HepG2 (cell line): ENCODE data around the gene DUS1L. TPM values are rescaled to one million over a fixed set of nuclear protein-coding genes. Genes with fewer than 3 reads are reported as not detected.

Experiments used
- ATAC-seq: fragments of 200-7000 bp; cut with Tn5 transposase; 3 replicates; pipeline ENCODE4 v1.9.1; 2020; ENCODE audit warnings: mild to moderate bottlenecking, moderate library complexity
- BruUV-seq: library from RNA; stranded (reverse); fragments of 400-500 nt; replicated peaks from 2 replicates; lab custom pipeline; 2021; lab: Mats Ljungman, UMichigan
- CTCF ChIA-PET: fragments of 300-600 bp; formaldehyde crosslinking; extraction: SDS; loops from one replicate; lab custom pipeline; 2021; ENCODE audit warnings: low total read pairs, inconsistent platforms, low intra/inter-chr PET ratio; lab: Yijun Ruan, JAX
- POLR2A ChIA-PET: fragments of 350-600 bp; sonication (Branson Sonifier 250); formaldehyde crosslinking; loops from one replicate; lab custom pipeline; 2020; ENCODE audit warnings: antibody characterized with exemption, inconsistent platforms; lab: Yijun Ruan, JAX
- DNase-seq: peaks from one replicate; pipeline ENCODE4 v3.0.0-alpha.2; 2015; ENCODE audit warnings: low spot score
- FAIRE-seq: peaks from 3 replicates; lab custom pipeline; 2011; peaks lifted over from hg19 to GRCh38; lab: Jason Lieb, UNC
- H2AFZ ChIP-seq: one replicate; pipeline ENCODE4 v1.6.1; 2011; ENCODE audit warnings: low read length, inconsistent platforms
- H3K27ac ChIP-seq: fragments of 300-600 bp; 3 replicates; pipeline ENCODE4 v1.8.0; 2011; ENCODE audit warnings: mixed run types, mild to moderate bottlenecking, mixed read lengths, low read length, inconsistent platforms; ENCODE audit not compliant: insufficient read depth; ENCODE audit errors: extremely low read length
- H3K27me3 ChIP-seq, 2 experiments: fragments of 200-600 bp in 1 of 2; 2 replicates in 1 of 2; 3 replicates in 1 of 2; pipeline versions ENCODE4 v1.6.0 to v1.8.0; 2011; ENCODE audit warnings: low read length in 2 of 2, mild to moderate bottlenecking in 2 of 2, moderate library complexity in 2 of 2, inconsistent platforms in 1 of 2; ENCODE audit not compliant: insufficient read depth in 2 of 2, control insufficient read depth in 1 of 2
- H3K36me3 ChIP-seq, 2 experiments: fragments of 200-600 bp in 1 of 2; replicated peaks in 1 of 2; 2 replicates in 1 of 2; 3 replicates in 1 of 2; pipeline versions ENCODE4 v1.5.1 to v1.8.0; 2011; ENCODE audit warnings: low read length in 2 of 2, inconsistent platforms in 1 of 2; ENCODE audit not compliant: insufficient read depth in 2 of 2, control insufficient read depth in 1 of 2
- H3K4me1 ChIP-seq: 2 replicates; pipeline ENCODE4 v1.5.1; 2012; ENCODE audit warnings: low read length, inconsistent platforms; ENCODE audit not compliant: insufficient read depth
- H3K4me2 ChIP-seq: 2 replicates; pipeline ENCODE4 v1.6.0; 2011; ENCODE audit warnings: low read depth, low read length, inconsistent platforms
- H3K4me3 ChIP-seq, 3 experiments: fragments of 200-600 bp in 1 of 3; sonication (generic), shearing (Covaris generic) in 1 of 3; replicated peaks in 1 of 3; 2 replicates each; pipeline ENCODE4 v1.5.1; 2011 to 2016; ENCODE audit warnings: low read length in 3 of 3, inconsistent platforms in 2 of 3, low read depth in 2 of 3, mild to moderate bottlenecking in 2 of 3, control low read depth in 1 of 3, mixed read lengths in 1 of 3; ENCODE audit not compliant: insufficient read depth in 1 of 3
- H3K79me2 ChIP-seq: one replicate; pipeline ENCODE4 v1.6.1; 2011; ENCODE audit warnings: low read length, inconsistent platforms; ENCODE audit not compliant: insufficient read depth
- H3K9ac ChIP-seq: 2 replicates; pipeline ENCODE4 v1.6.0; 2011; ENCODE audit warnings: mild to moderate bottlenecking, low read depth, low read length, inconsistent platforms; ENCODE audit not compliant: insufficient read depth
- H3K9me3 ChIP-seq: 2 replicates; pipeline ENCODE4 v1.5.1; 2012; ENCODE audit warnings: mild to moderate bottlenecking, low read length
- H4K20me1 ChIP-seq: 2 replicates; pipeline ENCODE4 v1.6.0; 2011; ENCODE audit warnings: inconsistent platforms, mild to moderate bottlenecking, low read length, moderate library complexity; ENCODE audit not compliant: insufficient read depth
- ARNT2 ChIP-seq: sonication (generic); formaldehyde crosslinking; IDR thresholded peaks from 2 replicates; pipeline ENCODE4 v1.8.0; 2022; ENCODE audit warnings: mild to moderate bottlenecking, low read depth, missing genetic modification reagents, moderate library complexity
- CBX5 ChIP-seq: sonication (generic); formaldehyde crosslinking; IDR thresholded peaks from 2 replicates; pipeline ENCODE4 v1.4.0; 2020; ENCODE audit warnings: missing genetic modification reagents, borderline replicate concordance
- CEBPB ChIP-seq: IDR thresholded peaks from 2 replicates; pipeline ENCODE4 v1.6.1; 2011; ENCODE audit warnings: low read depth, low read length, improper control_type of control experiment, borderline replicate concordance
- EED ChIP-seq: sonication (generic); formaldehyde crosslinking; IDR thresholded peaks from 2 replicates; pipeline ENCODE4 v1.5.0; 2020; ENCODE audit warnings: mild to moderate bottlenecking, missing genetic modification reagents
- IRF2 ChIP-seq: IDR thresholded peaks from 2 replicates; pipeline ENCODE4 v1.6.1; 2018; ENCODE audit warnings: missing genetic modification reagents, missing compliant biosample characterization
- MXD4 ChIP-seq: IDR thresholded peaks from 2 replicates; pipeline ENCODE4 v1.6.1; 2016; ENCODE audit warnings: mild to moderate bottlenecking, missing biosample characterization, missing genetic modification reagents
- ONECUT2 ChIP-seq: sonication (generic); formaldehyde crosslinking; IDR thresholded peaks from 2 replicates; pipeline ENCODE4 v1.4.0; 2020; ENCODE audit warnings: missing genetic modification reagents
- PHF8 ChIP-seq: sonication (generic); formaldehyde crosslinking; IDR thresholded peaks from 2 replicates; pipeline ENCODE4 v1.5.0; 2020; ENCODE audit warnings: missing genetic modification reagents
- SALL1 ChIP-seq: sonication (generic); formaldehyde crosslinking; IDR thresholded peaks from 2 replicates; pipeline ENCODE4 v1.8.0; 2022; ENCODE audit warnings: mild to moderate bottlenecking, missing genetic modification reagents
- SMAD1 ChIP-seq: sonication (generic); formaldehyde crosslinking; IDR thresholded peaks from 2 replicates; pipeline ENCODE4 v1.4.0; 2020; ENCODE audit warnings: missing genetic modification reagents, low read depth, mild to moderate bottlenecking, borderline replicate concordance
- ZEB1 ChIP-seq: IDR thresholded peaks from 2 replicates; pipeline ENCODE4 v1.6.1; 2012; ENCODE audit warnings: mild to moderate bottlenecking, low read depth, inconsistent platforms; ENCODE audit not compliant: insufficient replicate concordance
- ZFX ChIP-seq: sonication (generic); formaldehyde crosslinking; IDR thresholded peaks from 2 replicates; pipeline ENCODE4 v1.4.0; 2020; ENCODE audit warnings: mild to moderate bottlenecking, low read depth, missing genetic modification reagents, moderate library complexity
- ZNF224 ChIP-seq: sonication (generic); formaldehyde crosslinking; IDR thresholded peaks from 2 replicates; pipeline ENCODE4 v1.5.0; 2020; ENCODE audit warnings: mild to moderate bottlenecking, missing genetic modification reagents
- ZNF274 ChIP-seq: sonication (generic); formaldehyde crosslinking; IDR thresholded peaks from 2 replicates; pipeline ENCODE4 v1.5.1; 2020; ENCODE audit warnings: mild to moderate bottlenecking, missing genetic modification reagents
- ZNF281 ChIP-seq: sonication (generic); formaldehyde crosslinking; IDR thresholded peaks from 2 replicates; pipeline ENCODE4 v1.4.0; 2020; ENCODE audit warnings: missing genetic modification reagents, borderline replicate concordance
- ZNF326 ChIP-seq: sonication (generic); formaldehyde crosslinking; IDR thresholded peaks from 2 replicates; pipeline ENCODE4 v1.4.0; 2020; ENCODE audit warnings: missing genetic modification reagents, borderline replicate concordance
- ZNF333 ChIP-seq: sonication (generic); formaldehyde crosslinking; IDR thresholded peaks from 2 replicates; pipeline ENCODE4 v1.4.0; 2020; ENCODE audit warnings: mild to moderate bottlenecking, missing genetic modification reagents, borderline replicate concordance
- ZNF713 ChIP-seq: sonication (generic); formaldehyde crosslinking; IDR thresholded peaks from 2 replicates; pipeline ENCODE4 v1.4.0; 2020; ENCODE audit warnings: mild to moderate bottlenecking, missing genetic modification reagents
- ZNF747 ChIP-seq: sonication (generic); formaldehyde crosslinking; IDR thresholded peaks from 2 replicates; pipeline ENCODE4 v1.8.1; 2023; ENCODE audit warnings: missing genetic modification reagents, mild to moderate bottlenecking, borderline replicate concordance
- WGBS: methylation state at CpG from one replicate; pipeline ENCODE4 v1.1.6; 2017; ENCODE audit warnings: low lambda C conversion rate; 5-methylcytosine and 5-hydroxymethylcytosine counted together
- in situ Hi-C: cut with HindIII; loops from 2 replicates; pipeline ENCODE4 v1.10.0; 2017; ENCODE audit warnings: low pct_unique_long_range_greater_than_20kb; ENCODE audit not compliant: extremely low pct_ligation_motif_present
- intact Hi-C: fragments of 100-400 bp; cut with micrococcal nuclease; formaldehyde crosslinking; loops from one replicate; pipeline ENCODE4 v1.10.0; 2022; ENCODE audit not compliant: unreplicated experiment
- polyA plus RNA-seq, 8 experiments: library from polyadenylated mRNA; depleted of rRNA in 3 of 8; stranded (reverse) in 7 of 8; unstranded in 1 of 8; fragments of >200 nt; fragmentation: Illumina TruSeq in 4 of 8; extraction: Trizol in 4 of 8; gene quantifications; 2 replicates each; pipeline versions ENCODE4 v1.2.1 to v1.2.3, GENCODE V29; 2011 to 2016; ENCODE audit warnings: low read depth in 4 of 8, missing spikeins in 1 of 8, mixed read lengths in 1 of 8; ENCODE audit not compliant: insufficient read depth in 1 of 8
- total RNA-seq, 5 experiments: library from RNA; depleted of rRNA; stranded (reverse); fragments of >200 nt; fragmentation: Illumina TruSeq; extraction: Trizol; gene quantifications; 2 replicates each; pipeline ENCODE4 v1.2.3, GENCODE V29; 2016; ENCODE audit warnings: low read depth in 1 of 5

DUS1L gene
- total and polyA plus RNA-seq, 2 of the 13 experiments (the other 11 are each of a cell fraction or from before 2014, with no cell fraction given), result 81.0 to 109 TPM

- TF ChIP-seq IRF2 (no peak; the same call in 1 of the 2 replicates), CBX5 (no peak), PHF8 (CRISPR knock-in tag) (peak; percentile 1; the same call in 1 of the 2 replicates), ZNF224 (no peak), SALL1 (peak; percentile 31; the same call in 1 of the 2 replicates), MXD4 (CRISPR knock-in tag) (peak; percentile 3; the same call in 1 of the 2 replicates), ZNF326 (CRISPR knock-in tag) (no peak), ZFX (CRISPR knock-in tag) (peak; percentile 65; the same call in 1 of the 2 replicates), ONECUT2 (CRISPR knock-in tag) (no peak), ZEB1 (no peak)
Measured at GRCh38 chr17:82051776-82052637, 13.6 kb downstream of the DUS1L start, which contains the start of the genes GPS1 and RFNG (continued).

GRCh38 chr17:82050761-82051641 lies 14.6 kb downstream of the DUS1L start:
- Histone ChIP-seq H3K4me2 (peak overlapping the region; percentile 100), H3K9me3 (no peaks in the 10 kb centered on the region), H3K9ac (peak overlapping the region; percentile 88), H3K27ac (peak overlapping the region; percentile 71), H3K4me1 (peaks cover 42% of the 10 kb centered on the region), H3K36me3 (peaks cover 19 to 48% of the 10 kb centered on the region in 2 experiments), H3K79me2 (peaks cover 37% of the 10 kb centered on the region), H3K27me3 (no peaks in the 10 kb centered on the region; a peak in 2 of 5 replicates), H2AFZ (no peak overlapping the region), H4K20me1 (no peaks in the 10 kb centered on the region; the same call in 1 of the 2 replicates), H3K4me3 (peak overlapping the region; percentile 76 to 99 (median 95))
- POLR2A ChIA-PET, result interaction anchor here (1.0 to 3.4 kb wide), 6 partner anchors 7 to 179 kb away, joined by 3 to 33 read pairs (median 4); partner anchors contain the start of genes CENPX, DCXR, DUS1L and LRRC45
- no peak for FAIRE-seq
- in situ Hi-C loops (no loop called here), intact Hi-C loops (loop anchor here (1.0 to 5.0 kb wide), 2 partner anchors 14 to 46 kb away; partner anchors contain the start of genes DCXR and FASN)
- CTCF ChIA-PET, result interaction anchor here (0.6 kb wide), 1 partner anchor 14 kb away, joined by 3 read pairs; the partner anchor contains the start of gene DCXR
- WGBS, result 25% methylated on average over 25 of the region's 79 CpGs
- peak; percentile 23 for ATAC-seq
- BruUV-seq, result no TSS peak
- DNase-seq, result no peak
- TF ChIP-seq ZNF281, result no peak
- 0 out of 2 replicates have a peak, but pooled peaks have one; percentile 52 for TF ChIP-seq ZNF333 (CRISPR knock-in tag)
- TF ChIP-seq CEBPB, result no peak
- no peak for TF ChIP-seq ZNF747 (CRISPR knock-in tag)
- TF ChIP-seq SMAD1, result no peak
- 0 out of 2 replicates have a peak, but pooled peaks have one; percentile 74 for TF ChIP-seq EED (CRISPR knock-in tag)
- no peak for TF ChIP-seq ZNF713 (CRISPR knock-in tag)
- 0 out of 2 replicates have a peak, but pooled peaks have one; percentile 63 for TF ChIP-seq ARNT2 (CRISPR knock-in tag)
- TF ChIP-seq ZNF274 (CRISPR knock-in tag), result peak; percentile 47; the same call in 1 of the 2 replicates
